K562 (cell line): ENCODE results near the gene TJP2. TPM values are rescaled to one million over a fixed set of nuclear protein-coding genes. Genes with fewer than 3 reads are reported as not detected.

Source experiments
- KDM5B ChIP-seq: fragments of 200-600 bp; sonication (generic); IDR thresholded peaks from 2 replicates; pipeline ENCODE4 v1.6.1; 2012; ENCODE audit warnings: low read depth, mild to moderate bottlenecking, moderate library complexity, low read length, control low read depth, inconsistent platforms; ENCODE audit not compliant: insufficient replicate concordance
- TBP ChIP-seq: optimal IDR thresholded peaks from 2 replicates; pipeline ENCODE3; 2011; ENCODE audit warnings: low read depth, low read length, improper control_type of control experiment
- ZFX ChIP-seq: sonication (generic); formaldehyde crosslinking; IDR thresholded peaks from 2 replicates; pipeline ENCODE4 v1.8.0; 2022; ENCODE audit warnings: mild to moderate bottlenecking, missing genetic modification reagents, moderate library complexity
- polyA plus RNA-seq, 8 experiments: library from polyadenylated mRNA; depleted of rRNA in 4 of 8; stranded (reverse) in 5 of 8; unstranded in 3 of 8; fragments of >200 nt; fragmentation: Nextera tagmentation in 2 of 8; fragmentation: Illumina TruSeq in 1 of 8; extraction: Ambion mirVana in 2 of 8; extraction: Trizol in 1 of 8; gene quantifications; 2 replicates each; pipeline versions ENCODE4 v1.2.1 to v1.2.3, GENCODE V29; 2011 to 2014; ENCODE audit warnings: inconsistent platforms in 1 of 8, missing spikeins in 1 of 8
- total RNA-seq, 7 experiments: library from RNA; depleted of rRNA in 6 of 7; stranded (reverse); fragments of >200 nt in 6 of 7; fragmentation: Illumina TruSeq in 2 of 7; extraction: Trizol in 2 of 7; gene quantifications; 2 replicates each; pipeline versions ENCODE4 v1.2.1 to v1.2.3, GENCODE V29; 2011 to 2021; ENCODE audit warnings: low replicate concordance in 1 of 7
- TF ChIP-seq, protein P1 (sequence below): fragments of 450-650 bp; IDR thresholded peaks from 2 replicates; pipeline ENCODE4 v1.6.1; 2016; ENCODE audit warnings: mild to moderate bottlenecking, moderate library complexity
- TF ChIP-seq, protein P2 (sequence below): fragments of 250-450 bp; sonication (Bioruptor Pico); IDR thresholded peaks from 2 replicates; pipeline ENCODE4 v1.4.0; 2020

Gene TJP2
- total and polyA plus RNA-seq, 9 of the 15 experiments (the other 6 are each of a cell fraction or from before 2014, with no cell fraction given): 4.0 to 24.1 (median 16.8) TPM

DNA sequence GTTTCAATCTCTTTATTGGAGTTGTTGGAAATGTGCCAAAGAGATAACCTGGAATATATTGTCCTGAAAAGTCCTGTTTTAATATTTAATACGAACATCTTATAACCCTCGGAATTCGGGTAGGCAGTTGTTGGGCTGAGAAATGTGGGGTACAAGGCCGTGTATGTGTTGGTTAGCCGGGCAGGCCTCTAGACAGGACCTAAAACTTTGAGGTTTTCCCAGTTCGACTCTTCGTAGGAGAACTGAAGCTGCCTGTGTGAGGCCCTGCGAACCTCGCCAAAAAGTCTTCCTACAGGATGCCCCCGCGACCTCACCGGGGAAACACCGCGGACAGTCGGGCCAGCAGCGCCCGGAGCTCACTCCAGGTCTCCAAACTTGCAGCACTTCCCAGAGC lies 583 bp upstream of the TJP2 start (continued):
- TF ChIP-seq, protein P1, sequence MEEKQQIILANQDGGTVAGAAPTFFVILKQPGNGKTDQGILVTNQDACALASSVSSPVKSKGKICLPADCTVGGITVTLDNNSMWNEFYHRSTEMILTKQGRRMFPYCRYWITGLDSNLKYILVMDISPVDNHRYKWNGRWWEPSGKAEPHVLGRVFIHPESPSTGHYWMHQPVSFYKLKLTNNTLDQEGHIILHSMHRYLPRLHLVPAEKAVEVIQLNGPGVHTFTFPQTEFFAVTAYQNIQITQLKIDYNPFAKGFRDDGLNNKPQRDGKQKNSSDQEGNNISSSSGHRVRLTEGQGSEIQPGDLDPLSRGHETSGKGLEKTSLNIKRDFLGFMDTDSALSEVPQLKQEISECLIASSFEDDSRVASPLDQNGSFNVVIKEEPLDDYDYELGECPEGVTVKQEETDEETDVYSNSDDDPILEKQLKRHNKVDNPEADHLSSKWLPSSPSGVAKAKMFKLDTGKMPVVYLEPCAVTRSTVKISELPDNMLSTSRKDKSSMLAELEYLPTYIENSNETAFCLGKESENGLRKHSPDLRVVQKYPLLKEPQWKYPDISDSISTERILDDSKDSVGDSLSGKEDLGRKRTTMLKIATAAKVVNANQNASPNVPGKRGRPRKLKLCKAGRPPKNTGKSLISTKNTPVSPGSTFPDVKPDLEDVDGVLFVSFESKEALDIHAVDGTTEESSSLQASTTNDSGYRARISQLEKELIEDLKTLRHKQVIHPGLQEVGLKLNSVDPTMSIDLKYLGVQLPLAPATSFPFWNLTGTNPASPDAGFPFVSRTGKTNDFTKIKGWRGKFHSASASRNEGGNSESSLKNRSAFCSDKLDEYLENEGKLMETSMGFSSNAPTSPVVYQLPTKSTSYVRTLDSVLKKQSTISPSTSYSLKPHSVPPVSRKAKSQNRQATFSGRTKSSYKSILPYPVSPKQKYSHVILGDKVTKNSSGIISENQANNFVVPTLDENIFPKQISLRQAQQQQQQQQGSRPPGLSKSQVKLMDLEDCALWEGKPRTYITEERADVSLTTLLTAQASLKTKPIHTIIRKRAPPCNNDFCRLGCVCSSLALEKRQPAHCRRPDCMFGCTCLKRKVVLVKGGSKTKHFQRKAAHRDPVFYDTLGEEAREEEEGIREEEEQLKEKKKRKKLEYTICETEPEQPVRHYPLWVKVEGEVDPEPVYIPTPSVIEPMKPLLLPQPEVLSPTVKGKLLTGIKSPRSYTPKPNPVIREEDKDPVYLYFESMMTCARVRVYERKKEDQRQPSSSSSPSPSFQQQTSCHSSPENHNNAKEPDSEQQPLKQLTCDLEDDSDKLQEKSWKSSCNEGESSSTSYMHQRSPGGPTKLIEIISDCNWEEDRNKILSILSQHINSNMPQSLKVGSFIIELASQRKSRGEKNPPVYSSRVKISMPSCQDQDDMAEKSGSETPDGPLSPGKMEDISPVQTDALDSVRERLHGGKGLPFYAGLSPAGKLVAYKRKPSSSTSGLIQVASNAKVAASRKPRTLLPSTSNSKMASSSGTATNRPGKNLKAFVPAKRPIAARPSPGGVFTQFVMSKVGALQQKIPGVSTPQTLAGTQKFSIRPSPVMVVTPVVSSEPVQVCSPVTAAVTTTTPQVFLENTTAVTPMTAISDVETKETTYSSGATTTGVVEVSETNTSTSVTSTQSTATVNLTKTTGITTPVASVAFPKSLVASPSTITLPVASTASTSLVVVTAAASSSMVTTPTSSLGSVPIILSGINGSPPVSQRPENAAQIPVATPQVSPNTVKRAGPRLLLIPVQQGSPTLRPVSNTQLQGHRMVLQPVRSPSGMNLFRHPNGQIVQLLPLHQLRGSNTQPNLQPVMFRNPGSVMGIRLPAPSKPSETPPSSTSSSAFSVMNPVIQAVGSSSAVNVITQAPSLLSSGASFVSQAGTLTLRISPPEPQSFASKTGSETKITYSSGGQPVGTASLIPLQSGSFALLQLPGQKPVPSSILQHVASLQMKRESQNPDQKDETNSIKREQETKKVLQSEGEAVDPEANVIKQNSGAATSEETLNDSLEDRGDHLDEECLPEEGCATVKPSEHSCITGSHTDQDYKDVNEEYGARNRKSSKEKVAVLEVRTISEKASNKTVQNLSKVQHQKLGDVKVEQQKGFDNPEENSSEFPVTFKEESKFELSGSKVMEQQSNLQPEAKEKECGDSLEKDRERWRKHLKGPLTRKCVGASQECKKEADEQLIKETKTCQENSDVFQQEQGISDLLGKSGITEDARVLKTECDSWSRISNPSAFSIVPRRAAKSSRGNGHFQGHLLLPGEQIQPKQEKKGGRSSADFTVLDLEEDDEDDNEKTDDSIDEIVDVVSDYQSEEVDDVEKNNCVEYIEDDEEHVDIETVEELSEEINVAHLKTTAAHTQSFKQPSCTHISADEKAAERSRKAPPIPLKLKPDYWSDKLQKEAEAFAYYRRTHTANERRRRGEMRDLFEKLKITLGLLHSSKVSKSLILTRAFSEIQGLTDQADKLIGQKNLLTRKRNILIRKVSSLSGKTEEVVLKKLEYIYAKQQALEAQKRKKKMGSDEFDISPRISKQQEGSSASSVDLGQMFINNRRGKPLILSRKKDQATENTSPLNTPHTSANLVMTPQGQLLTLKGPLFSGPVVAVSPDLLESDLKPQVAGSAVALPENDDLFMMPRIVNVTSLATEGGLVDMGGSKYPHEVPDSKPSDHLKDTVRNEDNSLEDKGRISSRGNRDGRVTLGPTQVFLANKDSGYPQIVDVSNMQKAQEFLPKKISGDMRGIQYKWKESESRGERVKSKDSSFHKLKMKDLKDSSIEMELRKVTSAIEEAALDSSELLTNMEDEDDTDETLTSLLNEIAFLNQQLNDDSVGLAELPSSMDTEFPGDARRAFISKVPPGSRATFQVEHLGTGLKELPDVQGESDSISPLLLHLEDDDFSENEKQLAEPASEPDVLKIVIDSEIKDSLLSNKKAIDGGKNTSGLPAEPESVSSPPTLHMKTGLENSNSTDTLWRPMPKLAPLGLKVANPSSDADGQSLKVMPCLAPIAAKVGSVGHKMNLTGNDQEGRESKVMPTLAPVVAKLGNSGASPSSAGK: peak; percentile 33; the same call in 1 of the 2 replicates
- peak; percentile 16; the same call in 1 of the 2 replicates for TF ChIP-seq ZFX (CRISPR knock-in tag)
- TF ChIP-seq, protein P2, sequence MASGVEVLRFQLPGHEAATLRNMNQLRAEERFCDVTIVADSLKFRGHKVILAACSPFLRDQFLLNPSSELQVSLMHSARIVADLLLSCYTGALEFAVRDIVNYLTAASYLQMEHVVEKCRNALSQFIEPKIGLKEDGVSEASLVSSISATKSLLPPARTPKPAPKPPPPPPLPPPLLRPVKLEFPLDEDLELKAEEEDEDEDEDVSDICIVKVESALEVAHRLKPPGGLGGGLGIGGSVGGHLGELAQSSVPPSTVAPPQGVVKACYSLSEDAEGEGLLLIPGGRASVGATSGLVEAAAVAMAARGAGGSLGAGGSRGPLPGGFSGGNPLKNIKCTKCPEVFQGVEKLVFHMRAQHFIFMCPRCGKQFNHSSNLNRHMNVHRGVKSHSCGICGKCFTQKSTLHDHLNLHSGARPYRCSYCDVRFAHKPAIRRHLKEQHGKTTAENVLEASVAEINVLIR: no peak
- peak; percentile 20 for TF ChIP-seq KDM5B
- peak; percentile 18 for TF ChIP-seq TBP
